HTERT RPE-1 (cell line): ENCODE data around the gene MRPL27.

Experiments used
- in situ Hi-C: fragments of 300-500 bp; cut with MboI; formaldehyde crosslinking; loops from 4 replicates; pipeline ENCODE4 v1.14.3; 2020; ENCODE audit warnings: low sequenced_read_pairs

Gene MRPL27

DNA sequence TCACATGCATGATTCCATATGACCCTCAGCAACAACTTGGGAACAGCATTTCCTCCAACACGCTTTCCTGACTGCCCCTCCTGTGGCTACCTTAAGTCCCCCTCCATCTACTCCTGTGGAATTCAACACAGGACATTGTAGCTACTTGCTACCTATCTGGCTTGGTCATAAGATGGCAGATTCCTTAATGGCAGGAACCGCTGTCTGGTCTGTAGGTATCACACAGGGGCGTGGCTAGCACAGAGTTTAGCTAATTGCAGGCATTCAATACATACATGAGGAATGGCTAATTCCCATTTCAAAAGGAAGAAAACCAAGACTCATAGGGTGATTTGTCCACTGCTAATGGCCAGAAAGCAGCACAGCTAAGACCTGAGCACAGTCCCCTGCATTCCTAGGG lies 15.7 kb upstream of the MRPL27 start:
- in situ Hi-C loops, result no loop called here

DNA sequence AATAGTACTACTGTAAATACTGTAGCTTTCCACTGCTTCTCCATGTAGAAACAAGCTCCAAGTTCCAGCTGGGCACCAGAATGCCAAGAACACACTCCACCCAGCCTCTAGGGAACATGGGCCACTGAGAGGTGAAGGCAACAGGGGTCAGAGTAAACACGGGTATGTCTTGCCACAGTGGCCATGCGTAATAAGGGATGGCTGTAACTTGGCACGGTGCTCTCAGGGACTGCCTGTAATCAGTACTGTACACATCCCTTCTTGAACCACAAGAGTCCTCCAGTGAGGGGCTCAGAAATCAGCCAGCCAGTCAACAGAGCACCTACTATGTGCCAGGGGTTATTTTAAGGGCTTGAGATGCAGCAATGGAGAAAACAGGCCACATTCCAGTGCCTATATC lies 13.5 kb upstream of the MRPL27 start:
- in situ Hi-C loops, result no loop called here

- in situ Hi-C loops, result no loop called here
These were observed 9.9 kb upstream of the MRPL27 start for GRCh38 chr17:50382931-50383330.

- in situ Hi-C loops, result no loop called here
These were observed 8.9 kb upstream of the MRPL27 start for GRCh38 chr17:50381920-50382319.

DNA sequence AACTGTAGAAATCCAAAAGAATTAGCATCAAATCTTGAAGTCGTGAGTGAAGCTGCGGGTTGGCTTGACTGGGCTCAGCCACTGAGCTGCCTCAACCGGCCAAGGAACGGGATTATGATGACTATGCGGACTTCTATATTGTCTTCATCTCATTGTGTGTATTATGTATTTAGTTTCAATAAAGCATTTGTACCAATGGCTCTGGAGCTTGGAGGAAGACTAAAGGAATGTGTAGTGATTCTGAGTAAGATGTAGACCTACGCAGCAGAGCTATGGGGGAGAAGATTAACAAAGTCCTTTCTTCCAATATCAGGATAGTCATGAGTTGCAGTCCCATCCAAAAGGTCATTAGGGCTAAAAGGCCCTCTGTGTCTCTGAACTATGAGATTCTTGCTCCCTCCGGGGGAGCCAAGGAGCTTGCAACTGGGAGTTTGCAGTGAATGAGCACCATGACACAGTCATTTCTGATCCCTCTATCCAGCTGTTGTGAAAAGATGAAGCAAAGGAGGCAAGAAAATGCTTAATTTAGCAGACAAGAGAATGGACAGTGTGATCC lies 8.4 kb upstream of the MRPL27 start:
- in situ Hi-C loops, result no loop called here

DNA sequence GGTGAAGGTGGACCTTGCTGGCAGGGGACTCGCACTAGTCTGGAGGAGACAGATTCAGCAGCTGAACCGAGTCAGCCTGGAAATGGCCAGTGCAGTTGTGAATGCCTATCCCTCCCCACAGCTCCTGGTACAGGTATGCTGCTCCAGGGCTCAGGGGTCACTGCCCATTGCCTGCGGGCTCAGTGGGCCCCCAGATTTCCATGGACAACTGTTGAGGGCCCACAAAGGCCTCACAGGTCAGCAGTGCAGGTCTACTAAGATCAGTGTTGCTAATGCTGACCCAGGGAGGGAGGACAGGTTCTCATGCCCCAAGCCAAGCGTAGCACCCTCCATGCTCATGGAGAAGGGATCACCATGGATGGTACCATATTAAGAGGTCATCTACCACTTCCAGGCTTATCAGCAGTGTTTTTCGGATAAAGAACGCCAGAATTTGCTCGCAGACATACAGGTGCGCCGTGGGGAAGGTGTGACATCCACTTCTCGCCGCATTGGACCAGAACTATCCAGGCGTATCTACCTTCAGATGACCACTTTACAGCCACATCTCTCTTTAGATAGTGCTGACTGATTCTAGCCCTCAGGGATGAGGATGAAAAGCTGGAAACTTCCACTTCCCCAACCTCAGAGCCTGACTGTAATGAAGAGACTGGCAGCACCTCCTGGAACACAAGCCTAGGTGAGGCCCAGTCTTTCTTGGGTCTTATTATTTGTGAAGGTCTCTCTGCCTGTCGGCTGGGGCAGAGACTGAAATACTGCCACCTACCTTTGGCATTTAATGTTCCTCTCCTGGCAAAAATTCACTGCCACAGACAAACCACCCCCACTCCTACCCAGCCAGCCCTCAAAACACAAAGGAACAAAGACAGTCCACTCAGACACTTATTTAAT lies 7.6 kb upstream of the MRPL27 start:
- in situ Hi-C loops, result no loop called here

GRCh38 chr17:50379351-50380132 lies 6.6 kb upstream of the MRPL27 start:
- in situ Hi-C loops, result no loop called here

GRCh38 chr17:50375858-50376538 lies 3.0 kb upstream of the MRPL27 start:
- in situ Hi-C loops, result no loop called here

DNA sequence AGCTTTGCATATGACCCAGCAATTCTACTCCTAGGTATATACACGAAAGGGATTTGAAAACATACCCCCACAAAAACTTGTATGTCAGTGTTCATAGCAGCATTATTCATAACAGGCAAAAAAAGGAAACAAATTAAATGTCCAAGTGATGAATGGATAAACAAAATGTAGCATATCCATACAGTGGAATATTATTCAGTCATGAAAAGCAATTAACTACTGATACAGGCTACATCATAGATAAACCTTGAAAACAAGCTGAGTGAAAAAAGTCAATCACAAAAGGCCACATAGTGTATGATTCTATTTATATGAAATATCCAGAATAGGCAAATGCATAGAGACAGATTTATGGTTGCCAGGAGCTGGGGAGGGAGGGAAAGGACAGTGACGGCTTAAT lies 721 bp upstream of the MRPL27 start:
- in situ Hi-C loops, result no loop called here

GRCh38 chr17:50372222-50372757 lies 694 bp downstream of the MRPL27 start:
- in situ Hi-C loops, result no loop called here

GRCh38 chr17:50371526-50371925 lies 1.5 kb downstream of the MRPL27 start:
- in situ Hi-C loops, result no loop called here

GRCh38 chr17:50370052-50370451 lies 2.9 kb downstream of the MRPL27 start:
- in situ Hi-C loops, result no loop called here

- in situ Hi-C loops, result no loop called here
These were observed 5.6 kb downstream of the MRPL27 start for GRCh38 chr17:50367401-50367800.

GRCh38 chr17:50365649-50366393 lies 7.2 kb downstream of the MRPL27 start:
- in situ Hi-C loops, result no loop called here

- in situ Hi-C loops, result no loop called here
These were observed 7.8 kb downstream of the MRPL27 start for GRCh38 chr17:50365165-50365564.

- in situ Hi-C loops, result no loop called here
These were observed 8.3 kb downstream of the MRPL27 start for GRCh38 chr17:50364715-50365114.

- in situ Hi-C loops, result no loop called here
These were observed 8.9 kb downstream of the MRPL27 start for GRCh38 chr17:50364061-50364458.

DNA sequence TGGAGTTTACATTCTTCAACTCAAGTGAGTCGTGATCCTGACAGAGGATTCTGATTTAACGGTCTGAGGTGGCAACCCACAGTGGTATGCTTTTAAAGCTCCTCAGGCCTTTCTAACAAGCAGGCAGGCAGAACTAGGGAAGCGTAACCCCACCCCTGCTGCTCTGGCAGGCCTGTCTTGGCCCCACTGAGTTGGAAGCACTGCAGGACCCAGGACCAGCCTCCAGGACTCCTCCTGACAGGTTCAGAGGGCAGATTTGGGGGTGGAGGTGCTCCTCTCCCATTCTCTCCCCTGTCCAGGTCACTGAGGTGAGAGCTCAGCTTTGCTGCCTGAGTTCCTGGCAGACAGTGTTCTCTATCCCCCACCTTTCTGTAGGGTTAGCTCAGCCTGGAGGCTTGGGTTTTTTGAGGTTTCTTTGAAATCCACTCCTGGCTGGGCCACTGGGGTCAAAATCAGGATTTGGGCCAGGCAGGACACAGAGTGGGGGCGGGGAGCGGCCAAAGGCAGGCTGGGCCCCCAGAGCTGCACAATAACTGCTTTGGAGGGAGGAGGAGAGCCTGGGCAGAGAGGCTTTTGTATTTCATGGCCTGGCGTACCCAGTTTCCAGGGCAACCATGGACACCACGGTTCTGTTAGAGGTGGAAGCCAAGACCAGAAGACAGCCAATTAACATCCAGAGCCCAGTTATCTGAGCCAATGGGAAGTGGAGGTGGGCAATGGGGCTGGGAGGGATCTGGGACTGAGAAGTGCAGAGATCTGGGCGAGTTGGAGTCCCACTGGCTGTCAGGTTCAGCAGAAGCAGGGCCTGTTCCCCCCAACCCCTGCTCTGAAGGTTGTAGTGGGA lies 9.5 kb downstream of the MRPL27 start:
- in situ Hi-C loops, result no loop called here

DNA sequence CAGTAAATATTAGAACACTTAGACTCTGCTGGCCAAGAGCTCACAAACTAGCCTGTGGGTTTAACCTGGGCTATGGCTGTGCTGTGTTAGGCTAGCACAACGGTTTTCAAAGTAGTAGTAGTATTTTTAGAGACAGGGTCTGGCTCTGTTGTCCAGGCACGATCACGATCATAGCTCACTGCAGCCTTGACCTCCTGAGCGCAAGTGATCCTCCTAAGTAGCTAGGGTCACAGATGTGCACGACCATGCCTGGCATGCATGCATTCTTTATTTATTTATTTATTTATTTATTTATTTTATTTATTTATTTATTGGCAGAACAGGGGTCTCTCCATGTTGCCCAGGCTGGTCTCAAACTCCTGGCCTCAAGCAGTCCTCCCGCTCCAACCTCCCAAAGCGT lies 10.3 kb downstream of the MRPL27 start:
- in situ Hi-C loops, result no loop called here
